NCI-H187 (cell line): Measurements from ENCODE around the gene ARHGAP15.

Experiments used
- DNase-seq, 2 experiments: peaks; one replicate each; lab custom pipeline; 2025; lab: John Stamatoyannopoulos, UW

The ARHGAP15 gene

GRCh38 chr2:143263066-143263625 lies 133.9 kb downstream of the ARHGAP15 start:
- DNase-seq: no peak

- no peak for DNase-seq
Observed at GRCh38 chr2:143264851-143265250, 135.6 kb downstream of the ARHGAP15 start.

DNA sequence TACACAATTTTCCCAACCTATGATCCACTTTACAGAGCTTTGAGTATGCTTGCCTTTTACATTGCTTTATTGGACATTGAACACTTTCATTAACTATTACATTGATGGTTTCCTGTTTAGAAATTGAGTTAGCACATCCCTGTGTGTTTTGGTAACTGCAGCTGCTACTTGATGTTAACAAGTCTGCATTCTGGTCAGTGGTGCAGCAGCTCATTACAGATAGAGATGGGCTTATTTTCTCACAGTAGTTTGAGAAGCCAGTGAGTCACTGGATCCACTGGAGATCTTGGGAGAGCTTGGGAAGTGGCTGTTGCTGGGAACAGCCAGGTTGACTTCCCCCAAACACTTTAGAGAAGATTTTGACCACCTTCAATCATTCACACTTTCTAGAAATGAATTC lies 150.5 kb downstream of the ARHGAP15 start:
- DNase-seq: no peak

DNA sequence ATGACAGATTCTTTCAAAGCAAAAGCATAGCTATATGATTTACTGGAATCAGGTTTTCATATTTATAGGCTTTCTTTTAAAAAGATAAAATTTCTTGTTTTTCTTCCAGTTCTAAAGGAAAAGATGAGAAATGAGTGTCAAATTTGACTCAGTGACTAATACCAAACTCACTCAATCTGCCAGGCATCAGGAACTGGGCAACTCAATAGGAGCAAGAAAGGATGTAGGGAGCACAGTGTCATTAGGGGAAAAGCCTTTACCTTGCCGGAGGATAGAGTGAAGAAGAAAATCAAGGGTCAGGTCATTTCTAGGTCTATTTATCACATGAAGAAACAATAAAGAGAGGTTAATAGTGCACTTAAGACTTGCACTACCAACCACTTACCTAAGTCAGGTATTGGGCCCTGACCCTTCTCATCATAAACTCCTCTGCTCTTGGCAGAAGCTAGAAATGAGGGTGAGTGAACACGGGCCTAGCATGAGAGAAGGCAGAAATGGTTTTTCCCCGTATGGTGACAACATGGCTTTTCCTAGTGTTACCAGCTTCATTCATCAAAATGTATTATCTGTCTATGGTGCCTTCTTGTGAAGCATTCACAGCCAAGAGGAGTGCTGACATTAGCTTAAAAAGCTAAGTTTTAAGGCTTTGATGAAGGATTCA lies 151.0 kb downstream of the ARHGAP15 start:
- no peak for DNase-seq

GRCh38 chr2:143282684-143283083 lies 153.5 kb downstream of the ARHGAP15 start:
- DNase-seq: no peak

DNA sequence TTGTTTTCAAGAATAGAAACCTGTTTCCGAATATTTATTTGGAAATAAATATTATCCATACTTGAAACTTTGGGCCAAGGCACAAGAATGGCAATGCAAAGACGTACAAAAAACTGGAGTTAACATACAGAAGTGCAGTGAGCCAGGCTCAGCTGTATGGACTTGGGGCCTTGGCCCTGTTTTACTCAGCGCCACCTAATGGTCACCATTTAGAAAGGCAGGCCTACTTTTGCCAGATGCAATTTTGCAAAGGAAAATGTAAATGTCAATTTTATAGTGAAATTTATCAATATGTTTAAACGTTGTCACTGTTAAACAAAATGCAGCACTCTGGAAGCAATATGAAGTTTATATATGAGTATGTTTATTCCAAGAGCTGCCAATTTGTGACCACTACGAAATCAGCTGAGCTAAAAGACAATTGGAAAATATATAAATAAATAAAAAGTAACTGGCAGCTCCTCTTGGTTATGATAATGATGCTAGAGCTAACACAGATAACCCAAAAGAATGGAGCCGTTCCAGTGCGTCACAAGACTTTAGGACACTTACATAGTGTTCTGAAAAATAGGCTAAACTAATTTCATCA lies 155.0 kb downstream of the ARHGAP15 start:
- no peak for DNase-seq

- DNase-seq: no peak
Observed at GRCh38 chr2:143289025-143289424, 159.8 kb downstream of the ARHGAP15 start.

DNA sequence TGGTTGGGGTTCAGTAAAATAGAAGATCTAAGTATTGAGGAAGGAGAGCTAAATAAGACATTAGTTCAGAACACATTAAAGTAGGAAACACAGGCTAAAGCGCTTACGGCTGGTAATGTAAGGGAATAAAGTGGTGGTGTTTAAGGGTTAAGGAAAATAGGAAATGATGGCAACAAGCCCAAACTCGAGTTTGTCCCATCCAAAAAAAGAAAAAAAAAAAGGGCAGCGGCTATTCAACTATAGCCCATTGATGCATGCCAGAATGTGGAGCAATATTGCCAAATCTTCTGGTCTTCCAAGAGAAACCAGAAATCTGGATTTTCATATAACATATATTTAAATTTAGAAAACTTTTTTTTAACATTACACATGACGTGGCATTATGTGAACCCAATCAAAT lies 161.0 kb downstream of the ARHGAP15 start:
- no peak for DNase-seq

DNA sequence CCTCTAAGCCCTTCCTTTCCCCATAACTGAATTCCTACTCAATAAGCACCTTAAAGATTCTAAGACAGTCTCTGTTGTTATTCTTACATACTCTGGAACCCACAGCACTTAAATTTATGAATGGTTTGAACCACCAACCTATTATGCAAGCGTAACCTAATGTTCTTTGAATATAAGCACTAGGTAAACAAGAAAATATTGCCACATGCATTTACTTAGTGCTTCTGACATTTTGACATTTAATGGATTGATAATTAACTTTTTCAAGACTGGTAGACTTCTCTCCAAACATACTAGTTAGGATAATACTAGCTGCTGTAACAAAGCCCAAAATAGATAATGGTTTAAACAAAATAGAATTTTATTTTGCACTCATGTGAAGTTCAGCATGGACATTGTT lies 164.8 kb downstream of the ARHGAP15 start:
- no peak for DNase-seq

DNA sequence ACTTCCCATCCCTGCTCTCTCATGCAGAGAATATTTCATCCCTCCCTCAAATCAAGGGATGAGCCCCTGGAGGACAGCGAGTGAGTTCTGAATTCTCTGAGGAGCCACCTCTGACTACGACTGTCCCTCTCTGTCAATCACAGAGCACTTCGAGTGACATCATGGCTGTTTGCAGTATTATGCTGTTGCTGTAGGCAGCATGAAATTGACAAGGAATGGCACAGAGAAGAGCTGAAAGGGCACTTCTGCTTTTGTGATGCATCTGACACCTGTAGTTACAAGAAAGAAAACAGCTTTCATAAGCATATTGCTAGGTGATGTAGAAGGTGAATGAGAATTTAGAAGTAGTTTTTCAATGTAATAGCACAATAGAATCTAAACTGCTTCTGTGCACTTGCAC lies 166.9 kb downstream of the ARHGAP15 start:
- DNase-seq: no peak

DNA sequence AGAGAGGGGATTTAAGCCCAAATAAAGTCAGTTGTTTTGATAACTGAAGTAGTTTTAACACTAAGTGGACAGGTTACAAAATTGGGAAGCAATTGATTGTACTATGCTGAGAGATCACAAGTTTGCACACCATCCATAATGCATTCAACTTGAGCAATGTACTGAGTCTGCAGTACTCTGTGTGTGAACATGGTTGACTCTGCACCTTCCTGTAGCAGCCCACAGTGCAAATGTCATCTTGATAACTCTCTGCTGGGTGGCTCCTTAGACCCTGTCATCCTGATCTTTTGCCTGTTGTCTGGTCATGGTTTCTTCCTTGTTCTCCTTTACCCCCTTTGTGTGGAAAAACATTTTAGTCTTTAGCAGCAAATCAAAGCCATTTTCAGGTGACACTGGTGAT lies 168.0 kb downstream of the ARHGAP15 start:
- no peak for DNase-seq

- DNase-seq: no peak
Observed at GRCh38 chr2:143300536-143300935, 171.3 kb downstream of the ARHGAP15 start.

DNA sequence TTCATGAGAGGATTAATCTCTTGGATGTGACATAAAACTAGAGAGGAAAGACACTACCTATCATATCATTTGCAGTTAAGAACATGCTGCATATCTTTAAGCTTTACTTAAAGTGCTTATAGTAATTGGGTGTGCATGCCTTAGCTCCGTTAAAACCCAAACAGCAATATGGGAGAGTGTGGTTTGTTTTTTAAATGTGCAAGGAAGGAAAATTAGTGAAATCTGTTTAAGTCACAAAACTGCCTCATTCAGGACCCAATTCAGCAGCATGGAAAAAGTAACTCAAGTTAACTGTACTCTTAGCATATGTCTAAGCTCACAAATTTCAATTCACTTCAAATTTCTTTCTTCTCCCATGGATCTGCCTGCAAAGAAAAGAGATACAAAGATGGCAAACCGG lies 182.2 kb downstream of the ARHGAP15 start:
- no peak for DNase-seq

- no peak for DNase-seq
Observed at GRCh38 chr2:143312441-143312840, 183.2 kb downstream of the ARHGAP15 start.

- no peak for DNase-seq
Observed at GRCh38 chr2:143313861-143314260, 184.6 kb downstream of the ARHGAP15 start.

GRCh38 chr2:143321994-143322393 lies 192.8 kb downstream of the ARHGAP15 start:
- DNase-seq: no peak

- no peak for DNase-seq
Observed at GRCh38 chr2:143329288-143329687, 200.1 kb downstream of the ARHGAP15 start.

DNA sequence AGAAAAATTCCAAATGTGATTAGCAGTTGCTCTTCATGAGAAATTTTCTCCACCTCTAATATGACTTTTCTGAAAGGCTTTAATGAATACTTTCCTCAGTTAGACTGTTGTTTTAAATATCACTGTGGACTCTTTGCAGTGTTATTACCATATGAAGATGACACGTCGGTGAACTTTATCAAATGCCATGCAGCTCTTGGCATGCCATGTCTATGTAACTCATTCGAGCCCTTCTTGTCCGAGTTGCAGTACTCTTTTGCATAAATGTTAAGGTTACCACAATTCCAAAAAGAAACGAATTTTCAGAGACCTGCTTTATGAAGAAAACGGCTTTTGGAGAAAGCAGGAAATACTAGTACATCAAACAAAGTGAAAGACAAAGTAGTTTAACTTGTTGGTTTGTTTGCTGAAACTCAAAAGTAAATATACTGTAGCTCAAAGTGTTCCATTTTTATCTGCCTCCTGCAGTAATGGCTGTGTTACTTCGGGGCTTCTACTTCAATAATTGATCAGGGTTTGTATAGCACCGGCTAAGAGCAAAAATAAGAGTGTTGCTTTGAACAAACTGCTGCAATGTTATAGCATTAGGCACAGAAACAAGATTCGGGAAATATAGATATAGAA lies 204.1 kb downstream of the ARHGAP15 start:
- no peak for DNase-seq

- DNase-seq: no peak
Observed at GRCh38 chr2:143333847-143334246, 204.6 kb downstream of the ARHGAP15 start.

DNA sequence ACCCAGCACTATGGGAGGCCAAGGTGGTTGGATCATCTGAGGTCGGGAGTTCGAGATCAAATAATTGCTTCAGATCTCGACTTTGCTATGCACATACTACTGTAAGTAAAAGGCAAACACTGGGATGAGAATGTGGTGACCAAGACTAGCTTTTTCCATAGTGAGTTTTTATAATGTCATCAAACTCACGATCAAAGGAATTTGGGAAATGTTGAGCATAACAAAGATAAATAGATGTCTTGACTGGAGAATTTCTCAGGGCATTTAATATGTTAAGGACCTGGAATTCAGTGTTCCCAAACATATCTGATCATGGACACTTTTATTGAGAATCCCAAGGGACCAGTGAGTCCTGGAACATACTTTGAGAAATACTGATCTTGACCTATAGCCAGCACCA lies 205.6 kb downstream of the ARHGAP15 start:
- DNase-seq: no peak

DNA sequence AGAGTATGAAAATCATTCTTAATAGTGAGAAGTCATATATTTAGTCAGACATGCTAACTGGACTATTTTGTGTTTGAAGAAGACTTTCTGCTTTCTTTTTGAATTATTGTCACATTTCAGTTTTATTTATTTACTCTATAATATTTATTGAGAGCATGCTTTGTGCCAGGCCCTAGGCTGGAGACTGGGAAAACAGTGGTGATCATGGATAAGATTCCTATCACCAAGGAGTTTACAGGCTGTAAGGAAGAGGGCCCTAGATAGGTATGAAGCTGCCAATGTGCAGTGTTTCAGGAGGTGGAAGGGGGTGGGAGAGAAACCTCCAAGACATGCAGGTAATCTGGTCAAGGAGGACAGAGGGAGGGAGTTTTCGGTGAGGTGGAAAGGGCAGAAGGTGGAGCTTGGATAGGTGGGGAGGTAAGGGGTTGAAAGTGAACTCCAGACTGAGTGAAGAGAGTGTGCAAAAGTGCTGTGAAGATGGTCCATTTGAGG lies 207.5 kb downstream of the ARHGAP15 start:
- no peak for DNase-seq

GRCh38 chr2:143341478-143341877 lies 212.3 kb downstream of the ARHGAP15 start:
- DNase-seq: no peak

- no peak for DNase-seq
Observed at GRCh38 chr2:143344780-143345179, 215.6 kb downstream of the ARHGAP15 start.
